Adrenal gland (tissue), 12 donors: ENCODE results near the gene GDPD1. TPM values are rescaled to one million over a fixed set of nuclear protein-coding genes. Genes with fewer than 3 reads are reported as not detected.
"Not testable (repeated sequence)": the region's sequence is repeated elsewhere in the genome, so short reads cannot be mapped to it uniquely, and the experiment has no call there.

Experiments used
- DNase-seq, 7 donors: peaks; one replicate each; pipeline ENCODE4 v3.0.0-alpha.2; 2019 to 2020
- H3K27ac ChIP-seq, 5 donors: fragments of 200-600 bp; sonication (generic) in 4 of 5; 1 replicate in 3 of 5; 2 replicates in 2 of 5; pipeline versions ENCODE4 v1.5.1 to v1.8.0; 2016 to 2020; ENCODE audit warnings: mild to moderate bottlenecking in 1 of 5
- H3K27me3 ChIP-seq: fragments of 200-600 bp; 2 replicates; pipeline ENCODE4 v1.8.0; 2021
- H3K36me3 ChIP-seq, 2 donors: fragments of 200-600 bp; replicated peaks in 1 of 2; 1 replicate in 1 of 2; 2 replicates in 1 of 2; pipeline versions ENCODE4 v1.5.1 to v1.8.0; 2018 to 2022
- H3K4me1 ChIP-seq, 2 donors: fragments of 200-600 bp; replicated peaks in 1 of 2; 1 replicate in 1 of 2; 2 replicates in 1 of 2; pipeline versions ENCODE4 v1.5.1 to v1.8.0; 2018 to 2021
- H3K4me3 ChIP-seq, 4 donors: fragments of 200-600 bp; sonication (generic) in 3 of 4; one replicate each; pipeline ENCODE4 v1.5.1; 2016 to 2018
- H3K9me3 ChIP-seq, 3 donors: fragments of 200-600 bp; sonication (generic) in 1 of 3; replicated peaks in 1 of 3; 1 replicate in 2 of 3; 2 replicates in 1 of 3; pipeline versions ENCODE4 v1.5.1 to v1.8.0; 2016 to 2021
- POLR2A ChIP-seq, 2 donors: fragments of 450-650 bp; IDR thresholded peaks; one replicate each; pipeline ENCODE4 v1.6.1; 2017; ENCODE audit warnings: antibody characterized with exemption in 2 of 2, mild to moderate bottlenecking in 2 of 2, moderate library complexity in 1 of 2
- WGBS, 4 donors: extraction: QIAGEN DNeasy Blood & Tissue Kit in 2 of 4; methylation state at CpG; one replicate each; pipeline versions ENCODE4 v1.1.5 to v1.1.7; 2013 to 2017; 5-methylcytosine and 5-hydroxymethylcytosine counted together
- intact Hi-C, 2 donors: fragments of 100-400 bp; cut with DNase I; formaldehyde crosslinking; loops; one replicate each; pipeline versions ENCODE4 v1.14.1 to v1.15.0; 2022 to 2023
- polyA plus RNA-seq, 3 donors: library from polyadenylated mRNA; stranded (reverse); fragments of 200-250 nt in 2 of 3; fragments of 350-450 nt in 1 of 3; fragmentation: Illumina TruSeq in 1 of 3; extraction: RNeasy Lipid Tissue Mini Kit (QIAGEN cat#74804) in 1 of 3; gene quantifications; one replicate each; pipeline ENCODE4 v1.2.3, GENCODE V29; 2013 to 2014
- total RNA-seq, 9 donors: library from RNA; depleted of rRNA in 4 of 9; stranded (reverse); fragments of >200 nt in 4 of 9; fragments of 120-200 nt in 1 of 9; fragmentation: NEBNext Ultra II Directional in 1 of 9; extraction: Animal tissue kit (Norgen Biotek cat#: 25700) in 1 of 9; gene quantifications; one replicate each; pipeline versions ENCODE4 v1.1.0 to v1.2.4, GENCODE V29; 2013 to 2023
- TF ChIP-seq, protein P1 (sequence below), 6 experiments: fragments of 450-650 bp in 4 of 6; fragments of 200-600 bp in 2 of 6; sonication (generic) in 1 of 6; IDR thresholded peaks; 1 replicate in 5 of 6; 2 replicates in 1 of 6; pipeline versions ENCODE4 v1.5.1 to v1.8.0; 2016 to 2021; ENCODE audit warnings: antibody characterized with exemption in 6 of 6, mild to moderate bottlenecking in 2 of 6, moderate library complexity in 1 of 6
- donor health status: healthy with polysubstance abuse.
- donor health status: Bipolar disorder and iron deficiency.
- donor health status: DM: yes; HTN: yes; CAD: no.
- donor health status: DM: no; HTN: no; CAD: no.
- donor health status: DM: no; HTN: no; CAD: no.
- donor health status: DM: yes; HTN: yes; CAD: no.

GDPD1 gene
- total and polyA plus RNA-seq, 12 donors = 0.36 to 6.1 (median 2.3) TPM

GRCh38 chr17:59178266-59178985 lies 41.9 kb upstream of the GDPD1 start:
- Histone ChIP-seq H3K36me3 (no peaks in the 10 kb centered on the region), H3K27me3 (no peaks in the 10 kb centered on the region), H3K4me1 (no peaks in the 10 kb centered on the region), H3K9me3 (no peaks in the 10 kb centered on the region), H3K4me3 (no peak overlapping the region), H3K27ac (no peak overlapping the region)
- DNase-seq = no peak
- WGBS, 4 donors = 83 to 91% (median 87%) methylated on average over 7 of the region's 7 CpGs
- no peak for TF ChIP-seq POLR2A (IDR thresholded peaks at IDR 0.05)
- TF ChIP-seq, protein P1, sequence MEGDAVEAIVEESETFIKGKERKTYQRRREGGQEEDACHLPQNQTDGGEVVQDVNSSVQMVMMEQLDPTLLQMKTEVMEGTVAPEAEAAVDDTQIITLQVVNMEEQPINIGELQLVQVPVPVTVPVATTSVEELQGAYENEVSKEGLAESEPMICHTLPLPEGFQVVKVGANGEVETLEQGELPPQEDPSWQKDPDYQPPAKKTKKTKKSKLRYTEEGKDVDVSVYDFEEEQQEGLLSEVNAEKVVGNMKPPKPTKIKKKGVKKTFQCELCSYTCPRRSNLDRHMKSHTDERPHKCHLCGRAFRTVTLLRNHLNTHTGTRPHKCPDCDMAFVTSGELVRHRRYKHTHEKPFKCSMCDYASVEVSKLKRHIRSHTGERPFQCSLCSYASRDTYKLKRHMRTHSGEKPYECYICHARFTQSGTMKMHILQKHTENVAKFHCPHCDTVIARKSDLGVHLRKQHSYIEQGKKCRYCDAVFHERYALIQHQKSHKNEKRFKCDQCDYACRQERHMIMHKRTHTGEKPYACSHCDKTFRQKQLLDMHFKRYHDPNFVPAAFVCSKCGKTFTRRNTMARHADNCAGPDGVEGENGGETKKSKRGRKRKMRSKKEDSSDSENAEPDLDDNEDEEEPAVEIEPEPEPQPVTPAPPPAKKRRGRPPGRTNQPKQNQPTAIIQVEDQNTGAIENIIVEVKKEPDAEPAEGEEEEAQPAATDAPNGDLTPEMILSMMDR (IDR thresholded peaks at IDR 0.05) = no peak
- intact Hi-C loops = no loop called here

DNA sequence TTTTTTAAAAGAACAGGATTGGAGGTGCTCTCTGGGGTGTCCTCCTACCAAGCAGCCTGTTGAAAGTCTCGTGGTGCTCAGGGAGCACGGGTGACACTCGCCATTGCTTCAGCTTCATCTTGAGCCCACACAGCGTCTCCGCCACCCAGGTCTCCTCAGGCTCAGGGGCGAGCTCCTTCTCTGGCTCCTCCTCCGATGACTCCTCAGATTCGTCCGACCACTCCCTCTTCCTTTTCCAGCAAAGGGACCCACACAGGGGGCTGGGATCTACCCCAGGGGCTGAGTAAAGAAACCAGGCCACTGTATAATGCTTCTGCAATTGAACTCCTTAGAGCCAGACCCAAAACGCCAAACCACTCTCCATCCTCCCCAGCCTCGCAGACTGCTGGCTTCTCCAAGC lies 40.7 kb upstream of the GDPD1 start:
- H3K9me3 ChIP-seq, intact Hi-C loops, DNase-seq, H3K36me3 ChIP-seq, H3K27ac ChIP-seq, H3K4me3 ChIP-seq, H3K4me1 ChIP-seq, H3K27me3 ChIP-seq: not testable (repeated sequence)
- WGBS, 4 donors = 92 to 98% (median 96%) methylated on average over 11 of the region's 11 CpGs

GRCh38 chr17:59180626-59181025 lies 39.7 kb upstream of the GDPD1 start:
- DNase-seq = no peak
- no peaks in the 10 kb centered on the region for H3K4me1 ChIP-seq
- H3K4me3 ChIP-seq = no peak overlapping the region
- no peaks in the 10 kb centered on the region for H3K9me3 ChIP-seq
- no peaks in the 10 kb centered on the region for H3K27me3 ChIP-seq
- no peak for TF ChIP-seq POLR2A (IDR thresholded peaks at IDR 0.05)
- TF ChIP-seq, protein P1 (IDR thresholded peaks at IDR 0.05) = no peak
- H3K36me3 ChIP-seq = no peaks in the 10 kb centered on the region
- intact Hi-C loops = no loop called here
- H3K27ac ChIP-seq = no peak overlapping the region
- WGBS, 4 donors = 97 to 99% (median 98%) methylated on average over 9 of the region's 9 CpGs

GRCh38 chr17:59181481-59181880 lies 38.8 kb upstream of the GDPD1 start:
- no peak for DNase-seq
- no peak overlapping the region for H3K27ac ChIP-seq
- H3K27me3 ChIP-seq = no peaks in the 10 kb centered on the region
- no peaks in the 10 kb centered on the region for H3K9me3 ChIP-seq
- intact Hi-C loops = no loop called here
- no peak overlapping the region for H3K4me3 ChIP-seq
- WGBS, 4 donors = 95 to 99% (median 98%) methylated on average over 9 of the region's 9 CpGs
- H3K4me1 ChIP-seq = no peaks in the 10 kb centered on the region
- no peak for TF ChIP-seq POLR2A (IDR thresholded peaks at IDR 0.05)
- TF ChIP-seq, protein P1 (IDR thresholded peaks at IDR 0.05) = no peak
- H3K36me3 ChIP-seq = no peaks in the 10 kb centered on the region

DNA sequence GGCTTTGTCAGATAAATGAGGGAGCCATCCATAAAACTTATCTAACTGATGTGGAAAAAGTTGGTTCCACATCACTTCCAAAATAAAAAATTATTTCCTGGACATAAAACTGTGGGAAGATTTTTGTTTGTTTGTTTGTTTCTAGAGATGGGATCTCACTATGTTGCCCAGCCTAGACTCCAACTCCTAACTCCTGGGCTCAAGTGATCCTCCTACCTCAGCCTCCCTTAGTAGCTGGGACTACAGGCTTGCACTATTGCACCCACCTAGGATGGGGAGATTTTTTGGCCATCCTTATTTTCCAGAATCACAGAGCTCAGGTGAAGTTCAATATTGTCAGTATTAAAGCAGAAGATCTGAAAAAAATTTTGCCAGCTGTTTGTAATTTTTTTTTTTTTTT lies 34.3 kb upstream of the GDPD1 start:
- no peak for DNase-seq
- H3K27me3 ChIP-seq = no peaks in the 10 kb centered on the region
- no peaks in the 10 kb centered on the region for H3K36me3 ChIP-seq
- H3K9me3 ChIP-seq = no peaks in the 10 kb centered on the region
- H3K4me3 ChIP-seq = no peak overlapping the region
- no peaks in the 10 kb centered on the region for H3K4me1 ChIP-seq
- TF ChIP-seq, protein P1 (IDR thresholded peaks at IDR 0.05) = no peak
- no peak for TF ChIP-seq POLR2A (IDR thresholded peaks at IDR 0.05)
- intact Hi-C loops = no loop called here
- H3K27ac ChIP-seq = no peak overlapping the region
